ENCODE data around the gene NME3.
"Not testable (repeated sequence)": the region's sequence is repeated elsewhere in the genome, so short reads cannot be mapped to it uniquely, and the experiment has no call there.

NME3 gene

GRCh38 chr16:1771188-1771863 is at the start of gene NME3:
Gene NME3, minus strand, starts transcription at chr16:1771543. Its CDS starts 9 bp downstream, at chr16:1771534.
- DNase-seq, result peak; percentile 79

DNA sequence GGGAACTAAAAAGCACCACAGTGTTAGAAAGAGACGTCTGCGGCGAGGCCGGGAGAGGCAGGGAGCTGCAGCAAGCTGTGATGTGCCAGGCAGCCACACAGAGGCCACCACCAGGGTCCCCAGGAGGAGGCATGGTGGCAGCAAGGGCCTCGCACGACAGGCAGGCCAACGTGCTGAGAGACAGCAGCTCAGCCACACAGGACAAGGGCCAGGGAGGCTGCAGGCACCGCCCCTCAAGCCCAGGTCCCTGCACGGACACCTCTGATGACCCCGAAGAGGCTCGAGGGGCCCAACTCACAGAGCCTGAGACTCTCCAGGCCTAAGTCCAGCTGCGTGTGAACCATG is 49.6 kb upstream of the NME3 start:
- DNase-seq, result no peak

- DNase-seq, result no peak
Measured at GRCh38 chr16:1820096-1820945, 49.0 kb upstream of the NME3 start.

GRCh38 chr16:1819611-1820010 is 48.3 kb upstream of the NME3 start:
- no peak for DNase-seq

- DNase-seq, result no peak
Measured at GRCh38 chr16:1818873-1819525, 47.7 kb upstream of the NME3 start.

GRCh38 chr16:1818204-1818872 is 47.0 kb upstream of the NME3 start:
- no peak for DNase-seq

GRCh38 chr16:1817716-1818115 is 46.4 kb upstream of the NME3 start:
- no peak for DNase-seq

DNA sequence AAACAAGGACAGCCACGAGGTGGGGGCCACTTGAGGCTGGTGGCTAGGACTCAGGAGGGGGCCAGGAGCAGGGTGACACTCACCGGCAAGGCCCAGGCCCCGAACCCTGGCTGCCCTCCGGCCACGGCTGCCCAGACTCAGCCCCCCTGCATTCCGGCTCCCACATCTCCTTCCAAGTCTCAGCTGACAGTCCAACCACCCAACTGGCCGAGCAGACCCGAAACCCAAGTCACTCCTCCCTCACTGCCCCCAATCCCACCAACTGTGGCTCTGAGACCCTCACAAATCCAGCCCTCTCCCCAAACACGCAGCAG is 45.9 kb upstream of the NME3 start:
- DNase-seq, result no peak

DNA sequence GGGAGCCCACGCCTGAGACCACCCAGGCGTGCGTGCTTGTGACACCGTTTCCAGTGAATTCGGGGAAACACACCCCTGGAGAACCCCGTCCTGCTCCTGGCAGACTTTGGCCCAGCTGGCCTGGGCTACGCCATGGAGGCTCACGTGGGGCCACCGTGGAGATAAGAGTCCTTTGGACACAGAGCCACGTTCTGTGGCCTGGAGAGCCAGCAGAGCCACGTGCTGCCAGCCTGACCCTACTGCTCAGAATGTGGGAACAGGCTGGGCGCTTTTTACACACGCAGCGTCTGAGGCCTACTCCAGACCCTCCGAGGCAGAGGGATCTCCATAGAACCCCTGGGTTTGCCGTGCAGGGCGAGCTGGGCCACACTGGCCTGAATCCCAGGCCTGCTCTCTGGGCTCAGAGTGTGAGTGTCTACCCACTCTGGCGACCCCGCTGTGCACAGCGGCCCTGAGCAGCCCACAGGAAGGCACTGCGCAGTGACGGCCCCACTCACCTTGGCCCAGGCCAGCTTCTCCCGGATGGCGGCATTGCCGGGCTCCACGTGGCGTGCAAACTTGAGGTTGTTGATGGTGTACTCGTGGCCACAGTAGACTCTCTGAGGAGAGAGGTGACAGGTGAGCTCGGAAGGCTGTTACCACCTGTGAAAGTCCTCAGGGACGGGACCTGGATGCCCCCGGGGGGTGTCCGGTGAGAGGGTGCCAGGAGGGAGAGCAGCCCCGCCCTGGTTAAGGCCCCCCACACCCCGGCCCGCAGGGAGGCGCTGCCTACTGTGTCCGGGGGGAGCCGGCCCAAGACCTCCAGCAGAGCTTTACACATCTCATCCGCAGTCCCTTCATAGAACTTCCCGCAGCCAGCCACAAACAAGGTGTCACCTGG is 45.3 kb upstream of the NME3 start:
- no peak for DNase-seq

- DNase-seq, result no peak
Measured at GRCh38 chr16:1815461-1815860, 44.1 kb upstream of the NME3 start.

DNA sequence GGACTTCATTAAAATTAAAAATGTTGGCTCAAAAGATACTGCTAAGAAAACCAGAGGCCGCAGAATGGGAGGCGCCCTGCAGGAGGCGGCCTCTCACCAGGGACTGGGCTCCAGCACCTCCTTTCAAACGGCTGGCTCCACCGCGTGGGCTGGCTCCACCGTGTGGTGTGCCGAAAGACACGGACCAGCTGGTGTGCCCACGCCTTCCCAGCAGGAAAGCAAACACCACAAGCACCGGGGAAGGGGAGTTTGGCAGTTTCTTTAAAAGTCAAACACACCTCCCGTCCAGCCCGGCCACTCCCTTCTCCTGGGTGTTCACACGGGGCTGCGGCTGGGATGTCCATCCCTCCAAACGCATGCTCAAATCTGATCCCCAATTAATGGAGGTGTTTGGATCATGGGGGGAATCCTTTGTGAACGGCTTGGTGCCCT is 41.4 kb upstream of the NME3 start:
- DNase-seq, result peak; percentile 59

DNA sequence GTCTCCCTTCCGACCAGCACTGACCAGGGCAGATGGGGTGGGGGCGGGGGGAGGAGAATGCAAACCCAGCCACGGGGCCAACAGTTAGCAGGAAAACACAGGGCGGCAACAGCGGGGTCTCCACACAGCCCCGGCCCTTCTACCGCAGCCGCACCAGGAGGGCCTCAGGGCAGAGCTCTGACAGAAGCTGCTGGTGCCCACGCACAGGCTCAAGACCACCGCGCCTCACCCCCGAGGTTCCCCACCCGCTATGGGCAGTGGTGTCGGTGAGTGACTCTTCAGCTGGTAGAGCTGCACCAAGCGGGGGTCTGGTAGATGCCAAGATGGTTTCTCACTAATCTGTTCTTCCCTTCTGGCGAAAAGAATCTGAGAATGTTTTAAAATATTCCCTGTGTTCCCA is 39.2 kb upstream of the NME3 start:
- DNase-seq, result no peak

DNA sequence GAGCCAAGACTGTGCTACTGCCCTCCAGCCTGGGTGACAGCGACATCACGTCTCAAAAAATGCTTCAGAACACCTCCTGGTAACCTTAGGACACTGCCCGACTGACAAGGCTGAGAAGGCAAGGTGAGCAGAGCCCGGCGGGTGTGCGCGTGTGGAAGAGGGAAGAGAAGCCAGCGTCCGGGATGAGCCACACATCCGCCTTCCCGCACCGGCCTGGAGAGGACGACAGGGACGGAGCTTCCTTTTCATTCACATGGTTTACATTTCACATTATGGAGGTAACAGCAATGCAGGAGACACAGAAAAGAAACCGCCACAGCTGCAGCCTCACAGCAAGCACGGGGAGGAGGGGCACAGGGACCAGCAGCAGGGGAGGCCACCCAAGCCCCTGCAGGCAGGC is 38.8 kb upstream of the NME3 start:
- DNase-seq, result no peak

DNA sequence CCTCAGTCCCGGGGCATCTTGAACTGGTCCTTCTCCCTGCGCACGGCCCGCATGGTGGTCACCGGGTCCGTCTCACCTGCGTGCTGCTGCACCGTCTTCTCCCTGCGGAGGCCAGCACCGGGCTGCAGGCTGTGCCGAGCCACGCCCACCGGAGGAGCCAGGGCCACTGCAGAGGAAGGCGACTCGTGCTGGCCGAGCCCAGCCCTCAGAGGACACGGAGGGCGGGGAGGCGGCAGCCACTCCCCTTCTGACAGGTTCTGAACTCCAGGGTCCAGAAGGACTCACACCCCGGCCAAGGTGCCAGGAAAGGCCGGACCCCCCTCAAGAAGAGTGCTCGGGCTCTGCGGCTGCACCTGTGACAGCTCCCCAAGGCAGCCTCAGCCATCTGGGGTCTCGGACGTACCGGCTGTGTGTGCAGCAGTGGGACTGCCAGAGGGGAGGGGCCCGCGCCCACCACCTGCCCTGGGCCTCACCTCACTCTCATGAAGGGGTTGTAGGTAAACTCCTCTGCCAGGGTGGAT is 38.0 kb upstream of the NME3 start:
- no peak for DNase-seq

- no peak for DNase-seq
Measured at GRCh38 chr16:1808691-1809090, 37.3 kb upstream of the NME3 start.

- DNase-seq, result no peak
Measured at GRCh38 chr16:1807626-1808025, 36.3 kb upstream of the NME3 start.

DNA sequence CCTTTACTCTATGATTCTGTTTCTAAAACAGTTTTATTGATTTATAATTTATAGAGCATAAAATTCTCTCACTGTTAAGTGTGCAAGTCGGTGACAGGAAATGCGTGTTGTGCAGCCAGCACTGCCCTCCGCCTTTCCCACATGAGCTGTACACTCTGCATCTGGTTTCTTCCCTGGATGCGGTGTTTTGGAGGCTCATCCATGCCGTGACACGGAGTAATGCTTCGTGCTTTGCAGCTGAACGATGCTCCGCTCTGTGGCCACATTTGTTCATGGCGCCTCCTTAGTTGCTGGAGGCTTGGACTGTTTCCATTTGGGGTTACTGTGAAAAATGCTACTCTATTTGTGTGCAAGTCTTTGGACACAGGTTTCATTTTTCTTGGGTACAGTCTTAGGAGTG is 29.4 kb upstream of the NME3 start:
- DNase-seq, result no peak

DNA sequence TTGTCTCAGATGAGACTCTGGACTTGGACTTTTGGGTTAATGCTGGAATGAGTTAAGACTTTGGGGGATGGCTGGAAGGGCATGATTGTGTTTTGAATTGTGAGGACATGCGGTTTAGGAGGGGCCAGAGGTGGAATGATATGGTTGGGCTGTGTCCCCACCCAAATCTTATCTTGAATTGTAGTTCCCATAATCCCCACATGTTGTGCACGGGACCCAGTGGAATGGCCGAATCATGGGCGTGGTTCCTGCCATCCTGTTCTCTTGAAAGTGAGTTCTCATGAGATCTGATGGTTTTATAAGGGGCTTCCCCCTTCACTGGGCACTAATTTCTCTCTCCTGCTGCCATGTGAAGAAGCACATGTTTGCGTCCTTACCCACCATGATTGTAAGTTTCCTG is 27.9 kb upstream of the NME3 start:
- DNase-seq, result not testable (repeated sequence)

DNA sequence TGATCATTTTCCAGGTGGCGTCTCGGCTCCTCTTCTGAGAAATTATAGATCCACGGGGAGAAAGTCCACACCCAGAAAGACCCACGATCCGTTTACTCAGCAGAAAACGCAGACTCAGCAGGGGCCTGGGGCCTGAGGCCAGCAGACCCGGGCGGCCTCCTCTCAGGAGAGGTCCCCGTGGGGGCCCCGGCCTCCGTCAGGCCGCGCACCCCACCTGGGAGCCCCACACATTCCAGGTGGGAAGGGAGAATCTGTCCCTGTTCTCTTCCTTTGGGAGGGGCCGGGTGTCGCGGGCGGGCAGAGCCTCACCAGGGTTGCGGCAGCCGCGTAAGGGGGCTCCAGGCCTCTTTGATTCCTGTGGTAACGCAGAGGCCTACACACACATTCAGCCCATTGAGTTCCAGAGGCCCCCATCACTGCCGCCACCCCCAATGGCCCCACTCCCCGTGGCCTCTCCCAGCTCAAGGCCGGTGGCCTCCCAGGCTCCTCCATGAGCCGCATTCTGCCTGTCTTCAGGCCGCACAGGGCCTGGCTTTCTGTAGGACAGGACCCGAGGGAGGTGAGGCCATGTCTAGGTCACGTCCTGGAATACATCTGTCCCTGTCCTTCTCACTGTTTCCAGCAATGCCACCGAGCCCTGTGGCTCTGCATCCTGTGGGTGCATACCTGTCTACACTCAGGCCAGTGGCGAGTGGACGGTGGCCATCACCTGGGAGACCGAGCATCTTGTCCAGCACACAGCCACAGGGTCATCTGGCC is 23.7 kb upstream of the NME3 start:
- no peak for DNase-seq

- DNase-seq, result peak; percentile 9
Measured at GRCh38 chr16:1794221-1794871, 23.0 kb upstream of the NME3 start.
